Measurements from ENCODE around the gene MIB1. TPM values are rescaled to one million over a fixed set of nuclear protein-coding genes. Genes with fewer than 3 reads are reported as not detected.

MIB1 gene
- total RNA-seq, 2 experiments from 2014 or later: 34.6 to 37.4 TPM

DNA sequence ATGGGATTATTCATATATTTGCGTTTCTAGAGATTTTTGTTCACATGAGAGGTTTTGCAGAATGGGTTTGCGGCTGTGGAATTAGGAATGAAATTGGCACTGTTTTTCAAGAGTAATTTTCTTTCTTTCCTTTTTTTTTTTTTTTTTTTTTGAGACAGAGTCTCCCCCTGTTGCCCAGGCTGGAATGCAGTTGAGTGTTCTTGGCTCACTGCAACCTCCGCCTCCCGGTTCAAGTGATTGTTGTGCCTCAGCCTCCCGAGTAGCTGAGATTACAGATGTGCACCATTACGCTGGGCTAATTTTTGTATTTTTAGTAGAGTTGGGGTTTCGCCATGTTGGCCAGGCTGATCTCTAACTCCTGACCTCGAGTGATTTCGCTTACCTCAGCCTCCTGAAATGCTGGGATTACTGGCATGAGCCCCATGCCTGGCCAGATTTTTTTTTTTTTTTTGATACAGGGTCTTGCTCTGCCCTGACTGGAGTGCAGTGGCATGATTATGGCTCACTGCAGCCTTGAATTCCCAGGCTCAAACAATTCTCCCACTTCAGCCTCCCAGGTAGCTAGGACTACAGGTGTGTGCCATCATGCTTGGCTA lies 65.3 kb downstream of the MIB1 start:
- H3K9me3 Mint-ChIP-seq: peaks cover 4% of the 10 kb centered on the region
- CTCF ChIA-PET: no interaction called here
- H3K27ac Mint-ChIP-seq: no peak overlapping the region
- TF ChIP-seq, protein P1, sequence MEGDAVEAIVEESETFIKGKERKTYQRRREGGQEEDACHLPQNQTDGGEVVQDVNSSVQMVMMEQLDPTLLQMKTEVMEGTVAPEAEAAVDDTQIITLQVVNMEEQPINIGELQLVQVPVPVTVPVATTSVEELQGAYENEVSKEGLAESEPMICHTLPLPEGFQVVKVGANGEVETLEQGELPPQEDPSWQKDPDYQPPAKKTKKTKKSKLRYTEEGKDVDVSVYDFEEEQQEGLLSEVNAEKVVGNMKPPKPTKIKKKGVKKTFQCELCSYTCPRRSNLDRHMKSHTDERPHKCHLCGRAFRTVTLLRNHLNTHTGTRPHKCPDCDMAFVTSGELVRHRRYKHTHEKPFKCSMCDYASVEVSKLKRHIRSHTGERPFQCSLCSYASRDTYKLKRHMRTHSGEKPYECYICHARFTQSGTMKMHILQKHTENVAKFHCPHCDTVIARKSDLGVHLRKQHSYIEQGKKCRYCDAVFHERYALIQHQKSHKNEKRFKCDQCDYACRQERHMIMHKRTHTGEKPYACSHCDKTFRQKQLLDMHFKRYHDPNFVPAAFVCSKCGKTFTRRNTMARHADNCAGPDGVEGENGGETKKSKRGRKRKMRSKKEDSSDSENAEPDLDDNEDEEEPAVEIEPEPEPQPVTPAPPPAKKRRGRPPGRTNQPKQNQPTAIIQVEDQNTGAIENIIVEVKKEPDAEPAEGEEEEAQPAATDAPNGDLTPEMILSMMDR (IDR thresholded peaks at IDR 0.05): no peak
- no peak for DNase-seq
- intact Hi-C loops (cut with micrococcal nuclease): no loop called here
- POLR2A ChIA-PET: interaction anchor here (0.6 kb wide), 1 partner anchor 1034 kb away, joined by 3 read pairs; no protein-coding TSS in a partner anchor
- no peak for ATAC-seq
- H3K4me3 Mint-ChIP-seq: no peak overlapping the region
- peaks cover 47% of the 10 kb centered on the region for H3K36me3 Mint-ChIP-seq (ENCODE audit: low read depth)
- H3K27me3 Mint-ChIP-seq: no peaks in the 10 kb centered on the region
- H3K4me1 Mint-ChIP-seq (ENCODE audit: low read depth): no peaks in the 10 kb centered on the region

DNA sequence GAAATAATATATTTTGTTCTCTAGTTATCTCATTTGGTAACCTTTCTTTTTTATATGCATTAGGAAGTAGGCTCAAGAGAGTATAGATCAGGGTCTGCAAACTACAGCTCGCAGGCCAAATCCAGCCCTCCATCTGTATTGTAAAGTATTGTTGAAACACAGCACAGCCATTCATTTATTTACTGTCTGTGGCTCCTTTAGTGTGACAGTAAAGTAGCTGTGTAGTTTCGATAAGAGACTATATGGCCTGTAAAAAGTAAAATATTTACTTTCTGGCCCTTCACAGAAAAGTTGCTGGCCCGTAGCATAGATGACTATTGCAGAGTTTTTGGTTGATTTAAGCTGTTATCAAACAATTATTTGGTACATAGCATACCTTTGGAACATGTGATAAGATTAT lies 67.6 kb downstream of the MIB1 start:
- intact Hi-C loops (cut with micrococcal nuclease): no loop called here
- Mint-ChIP-seq H3K9me3 (peaks cover 4% of the 10 kb centered on the region), H3K36me3 (ENCODE audit: low read depth) (peaks cover 41% of the 10 kb centered on the region), H3K4me3 (no peak overlapping the region), H3K4me1 (ENCODE audit: low read depth) (peaks cover 6% of the 10 kb centered on the region), H3K27me3 (no peaks in the 10 kb centered on the region), H3K27ac (no peak overlapping the region)
- DNase-seq: no peak
- no peak for ATAC-seq
- POLR2A ChIA-PET: no interaction called here
- CTCF ChIA-PET: no interaction called here
- TF ChIP-seq, protein P1 (IDR thresholded peaks at IDR 0.05): no peak

DNA sequence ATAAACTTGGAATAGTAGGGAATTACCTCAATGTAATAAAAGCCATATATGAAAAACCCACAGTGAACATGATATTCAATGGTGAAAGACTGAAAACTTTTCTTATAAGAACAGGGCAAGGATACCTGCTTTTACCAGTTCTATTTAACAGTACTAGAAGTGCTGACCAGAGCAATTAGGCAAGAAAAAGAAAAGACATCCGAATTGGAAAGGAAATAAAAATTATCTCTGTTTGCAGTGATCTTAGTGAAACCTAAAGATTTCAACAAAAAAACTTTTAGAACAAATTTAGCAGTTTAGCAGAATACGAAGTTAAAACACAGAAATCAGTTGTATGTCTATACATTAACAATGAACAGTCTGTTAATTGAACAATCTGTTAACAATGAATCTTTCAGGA lies 69.1 kb downstream of the MIB1 start:
- POLR2A ChIA-PET: no interaction called here
- peaks cover 4% of the 10 kb centered on the region for H3K9me3 Mint-ChIP-seq
- CTCF ChIA-PET: no interaction called here
- ATAC-seq (no peak), DNase-seq (no peak)
- peaks cover 35% of the 10 kb centered on the region for H3K36me3 Mint-ChIP-seq (ENCODE audit: low read depth)
- no peak overlapping the region for H3K27ac Mint-ChIP-seq
- H3K27me3 Mint-ChIP-seq: no peaks in the 10 kb centered on the region
- peaks cover 6% of the 10 kb centered on the region for H3K4me1 Mint-ChIP-seq (ENCODE audit: low read depth)
- no peak overlapping the region for H3K4me3 Mint-ChIP-seq
- intact Hi-C loops (cut with micrococcal nuclease): no loop called here
- TF ChIP-seq, protein P1 (IDR thresholded peaks at IDR 0.05): no peak

DNA sequence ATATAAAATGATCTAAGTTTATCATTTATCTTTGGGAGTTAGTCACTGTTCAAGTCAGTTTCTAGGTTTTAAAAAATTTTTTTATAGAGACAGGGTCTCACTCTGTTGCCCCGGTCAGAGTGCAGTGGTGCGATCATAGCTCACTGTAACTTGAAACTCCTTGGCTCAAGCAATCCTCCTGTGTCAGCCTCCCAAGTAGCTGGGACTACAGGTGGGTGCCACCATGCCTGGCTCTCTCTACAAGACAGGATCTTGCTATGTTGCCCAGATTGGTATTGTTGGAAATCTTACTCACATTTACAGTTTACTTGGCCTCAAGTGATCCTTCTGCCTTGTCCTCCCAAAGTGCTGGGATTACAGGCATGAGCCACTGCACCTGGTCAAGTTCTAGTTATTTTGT lies 74.5 kb downstream of the MIB1 start:
- H3K27ac Mint-ChIP-seq: no peak overlapping the region
- no peaks in the 10 kb centered on the region for H3K27me3 Mint-ChIP-seq
- no peaks in the 10 kb centered on the region for H3K9me3 Mint-ChIP-seq
- ATAC-seq (no peak), DNase-seq (no peak)
- ChIA-PET POLR2A (no interaction called here), CTCF (no interaction called here)
- peaks cover 6% of the 10 kb centered on the region for H3K4me1 Mint-ChIP-seq (ENCODE audit: low read depth)
- H3K36me3 Mint-ChIP-seq (ENCODE audit: low read depth): peaks cover 24% of the 10 kb centered on the region
- TF ChIP-seq, protein P1 (IDR thresholded peaks at IDR 0.05): no peak
- intact Hi-C loops (cut with micrococcal nuclease): no loop called here
- no peak overlapping the region for H3K4me3 Mint-ChIP-seq

DNA sequence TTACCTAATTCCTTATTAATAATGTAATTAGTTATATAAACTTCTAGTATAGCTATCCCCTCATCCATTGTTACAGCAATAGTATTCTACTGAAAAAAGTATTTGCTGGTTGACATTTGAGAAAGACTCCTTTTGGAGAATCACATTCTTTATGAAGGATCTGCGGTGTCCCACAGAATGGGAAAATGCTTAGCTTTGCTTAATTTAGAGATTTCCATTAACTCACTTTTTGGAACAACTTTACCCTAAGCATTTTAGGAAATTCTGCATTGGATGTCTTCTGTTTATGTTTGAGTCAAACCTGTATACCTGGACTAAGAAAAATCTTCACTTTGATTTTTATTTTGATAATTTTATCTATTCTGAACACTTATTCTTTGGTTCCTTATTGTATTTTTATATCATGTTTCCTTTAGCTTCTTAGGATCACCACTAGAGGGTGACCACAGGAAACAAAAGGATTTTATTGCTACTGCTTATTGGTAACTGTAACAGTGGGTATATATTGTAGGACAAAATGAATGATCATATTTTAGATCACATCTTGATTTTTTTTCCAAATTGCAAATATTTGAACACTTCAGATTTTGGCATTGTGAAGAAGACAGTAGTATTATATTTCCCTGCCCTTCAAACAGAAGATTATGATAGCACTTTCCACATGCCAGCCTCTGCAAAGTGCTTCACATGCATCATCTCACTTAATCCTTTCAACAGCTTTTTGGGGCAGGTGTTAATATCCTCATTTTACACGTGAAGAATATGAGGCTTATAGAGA lies 79.6 kb downstream of the MIB1 start:
- ATAC-seq (no peak), DNase-seq (no peak)
- CTCF ChIA-PET: interaction anchor here (0.7 to 2.0 kb wide), 9 partner anchors 10 to 32 kb away, joined by 3 to 8 read pairs (median 3); no protein-coding TSS in a partner anchor
- intact Hi-C loops (cut with micrococcal nuclease): no loop called here
- Mint-ChIP-seq H3K27ac (no peak overlapping the region), H3K4me3 (no peak overlapping the region), H3K36me3 (ENCODE audit: low read depth) (peaks cover 23% of the 10 kb centered on the region), H3K27me3 (no peaks in the 10 kb centered on the region), H3K9me3 (no peaks in the 10 kb centered on the region), H3K4me1 (ENCODE audit: low read depth) (no peaks in the 10 kb centered on the region)
- POLR2A ChIA-PET: no interaction called here
- TF ChIP-seq, protein P1 (IDR thresholded peaks at IDR 0.05): no peak

Data from activated CD8-positive, alpha-beta T cell treated with anti-CD3 and anti-CD28 coated beads for 36 hours (primary cell).